SW 1271 (cell line): ENCODE data around the gene RAB40A.
"Not testable (repeated sequence)": the region's sequence is repeated elsewhere in the genome, so short reads cannot be mapped to it uniquely, and the experiment has no call there.

Source experiments
- DNase-seq, 2 experiments: peaks; one replicate each; lab custom pipeline; 2025; lab: John Stamatoyannopoulos, UW

Gene RAB40A

DNA sequence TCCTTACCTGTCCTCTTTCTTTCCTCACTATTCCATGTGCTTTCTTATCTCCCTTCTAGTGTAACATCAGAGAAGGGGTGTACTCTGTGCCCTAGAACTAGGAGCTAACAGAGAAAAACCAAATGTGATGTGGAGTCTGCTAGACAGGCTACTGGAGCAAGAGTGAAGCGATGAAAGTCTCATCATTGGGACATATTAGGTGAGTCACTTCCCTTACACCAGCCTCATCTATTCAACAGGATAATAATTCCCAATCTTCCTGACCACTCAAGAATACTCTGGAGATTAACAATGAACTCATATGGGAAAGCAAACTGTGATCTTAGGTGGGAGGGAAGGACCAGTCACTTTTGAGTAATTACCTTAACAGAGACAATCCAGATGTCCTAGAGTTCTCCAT lies 58.1 kb downstream of the RAB40A start:
- DNase-seq = no peak

DNA sequence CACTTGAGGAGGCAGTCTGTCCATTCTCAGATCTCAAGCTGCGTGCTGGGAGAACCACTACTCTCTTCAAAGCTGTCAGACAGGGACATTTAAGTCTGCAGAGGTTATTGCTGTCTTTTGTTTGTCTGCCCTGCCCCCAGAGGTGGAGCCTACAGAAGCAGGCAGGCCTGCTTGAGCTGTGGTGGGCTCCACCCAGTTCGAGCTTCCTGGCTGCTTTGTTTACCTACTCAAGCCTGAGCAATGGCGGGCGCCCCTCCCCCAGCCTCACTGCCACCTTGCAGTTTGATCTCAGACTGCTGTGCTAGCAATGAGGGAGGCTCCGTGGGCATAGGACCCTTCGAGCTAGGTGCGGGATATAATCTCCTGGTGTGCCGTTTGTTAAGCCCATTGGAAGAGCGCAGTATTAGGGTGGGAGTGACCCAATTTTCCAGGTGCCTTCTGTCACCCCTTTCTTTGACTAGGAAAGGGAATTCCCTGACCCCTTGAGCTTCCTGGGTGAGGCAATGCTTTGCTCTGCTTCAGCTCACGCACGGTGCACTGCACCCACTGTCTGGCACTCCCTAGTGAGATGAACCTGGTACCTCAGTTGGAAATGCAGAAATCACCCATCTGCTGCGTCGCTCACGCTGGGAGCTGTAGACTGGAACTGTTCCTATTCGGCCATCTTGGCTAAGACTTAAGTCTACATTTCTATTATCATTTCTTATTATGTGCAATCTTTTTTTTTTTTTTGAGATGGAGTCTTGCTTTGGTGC lies 59.1 kb downstream of the RAB40A start:
- not testable (repeated sequence) for DNase-seq

DNA sequence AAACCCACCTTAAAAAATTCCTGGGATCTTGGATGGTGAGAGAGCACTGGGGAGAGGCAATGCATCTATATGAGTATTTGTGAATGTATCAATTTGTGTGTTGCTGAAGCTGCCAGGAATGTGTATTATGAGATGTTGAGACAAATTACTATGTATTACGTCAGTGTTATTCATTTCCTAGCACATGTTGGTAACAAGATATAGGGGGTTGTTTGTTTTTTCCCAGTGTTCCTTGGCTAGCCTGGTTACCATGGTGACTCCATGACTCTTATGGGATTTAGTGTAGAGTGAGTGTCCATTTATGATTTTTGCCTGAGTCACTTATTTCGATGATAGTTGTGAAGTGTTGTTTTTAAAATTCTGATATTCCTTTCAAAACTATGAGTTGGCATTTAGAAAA lies 65.6 kb downstream of the RAB40A start:
- DNase-seq = peak; percentile 18 to 74
